Measurements from ENCODE around the gene SLC7A4.

GRCh38 chr22:21073023-21073422, 40.7 kb upstream of the SLC7A4 start:
- TF ChIP-seq CTCF (IDR thresholded peaks at IDR 0.05; ENCODE audit: borderline replicate concordance, extremely low read depth, low read length, poor library complexity, severe bottlenecking) (no peak), EZH2 (IDR thresholded peaks at IDR 0.05; ENCODE audit: borderline replicate concordance, low read depth, low read length, severe bottlenecking) (no peak)

All from DND-41 (cell line).